Measurements from ENCODE around the gene ME3. TPM values are rescaled to one million over a fixed set of nuclear protein-coding genes. Genes with fewer than 3 reads are reported as not detected.

The ME3 gene
- total and polyA plus RNA-seq, 2 donors (not counting 1 experiment from before 2014, with no cell fraction given), result 1.3 TPM; not detected in 1

- intact Hi-C loops (cut with micrococcal nuclease), result no loop called here
- no peak overlapping the region for H2AFZ ChIP-seq (ENCODE audit: insufficient read depth, low read depth, low read length, poor library complexity, severe bottlenecking)
Observed at GRCh38 chr11:86670911-86671310, 1.5 kb downstream of the ME3 start.

GRCh38 chr11:86670181-86670580 lies 2.2 kb downstream of the ME3 start:
- WGBS (ENCODE audit: insufficient coverage), result 63% methylated on average over 2 of the region's 5 CpGs
- H3K9me3 ChIP-seq (ENCODE audit: control extremely low read depth in 1 of 3, control insufficient read depth in 2 of 3, insufficient read depth in 1 of 3, low read length in 2 of 3), result no peaks in the 10 kb centered on the region
- no peak overlapping the region for H3K4me2 ChIP-seq (replicated peaks; ENCODE audit: low read depth, low read length, poor library complexity, severe bottlenecking)
- Mint-ChIP-seq H3K9me3 (ENCODE audit: insufficient read depth) (no peaks in the 10 kb centered on the region), H3K27ac (no peak overlapping the region), H3K4me3 (no peak overlapping the region), H3K27me3 (peaks cover 54% of the 10 kb centered on the region), H3K4me1 (peaks cover 11% of the 10 kb centered on the region)
- H3K79me2 ChIP-seq (ENCODE audit: control insufficient read depth, insufficient read depth, low read length), result no peaks in the 10 kb centered on the region
- no peaks in the 10 kb centered on the region for H3K36me3 ChIP-seq (replicated peaks in 1 of 2; ENCODE audit: control extremely low read depth in 1 of 2, control insufficient read depth in 1 of 2, extremely low read depth in 1 of 2, insufficient read depth in 2 of 2, low read length in 1 of 2)
- H3K27ac ChIP-seq (ENCODE audit: low read length in 2 of 2), result no peak overlapping the region
- ChIA-PET CTCF (no interaction called here), POLR2A (no interaction called here)
- no peak for ATAC-seq (ENCODE audit: low read depth)
- no peak overlapping the region for H3K4me3 ChIP-seq (ENCODE audit: control extremely low read depth in 1 of 5, extremely low read depth in 1 of 5, insufficient read depth in 1 of 5, low read depth in 2 of 5, low read length in 4 of 5)
- H3K27me3 ChIP-seq (replicated peaks in 1 of 4; ENCODE audit: control extremely low read depth in 1 of 4, control insufficient read depth in 3 of 4, insufficient read depth in 4 of 4, low read length in 3 of 4), result peaks cover 0 to 21% (median 10%) of the 10 kb centered on the region in 4 experiments
- no peak for DNase-seq
- no peak overlapping the region for H3K9ac ChIP-seq (ENCODE audit: low read length)
- H2AFZ ChIP-seq (ENCODE audit: insufficient read depth, low read depth, low read length, poor library complexity, severe bottlenecking), result no peak overlapping the region
- peaks cover 6 to 9% of the 10 kb centered on the region in 2 donors for H3K4me1 ChIP-seq (ENCODE audit: control insufficient read depth in 2 of 2, insufficient read depth in 2 of 2, low read length in 2 of 2)
- intact Hi-C loops (cut with micrococcal nuclease), result no loop called here
- TF ChIP-seq CTCF (IDR thresholded peaks at IDR 0.05), result no peak
- no peaks in the 10 kb centered on the region for H4K20me1 ChIP-seq (ENCODE audit: control insufficient read depth, insufficient read depth, low read length, poor library complexity, severe bottlenecking)

More at GRCh38 chr11:86670911-86671310, 1.5 kb downstream of the ME3 start:
- TF ChIP-seq CTCF (IDR thresholded peaks at IDR 0.05), result no peak
- no peak for ATAC-seq (ENCODE audit: low read depth)
- Histone ChIP-seq H3K79me2 (ENCODE audit: control insufficient read depth, insufficient read depth, low read length) (no peaks in the 10 kb centered on the region), H4K20me1 (ENCODE audit: control insufficient read depth, insufficient read depth, low read length, poor library complexity, severe bottlenecking) (no peaks in the 10 kb centered on the region), H3K4me1 (ENCODE audit: control insufficient read depth in 2 of 2, insufficient read depth in 2 of 2, low read length in 2 of 2) (peaks cover 6 to 9% of the 10 kb centered on the region in 2 donors), H3K4me3 (ENCODE audit: control extremely low read depth in 1 of 5, extremely low read depth in 1 of 5, insufficient read depth in 1 of 5, low read depth in 2 of 5, low read length in 4 of 5) (no peak overlapping the region), H3K9ac (ENCODE audit: low read length) (no peak overlapping the region), H3K36me3 (replicated peaks in 1 of 2; ENCODE audit: control extremely low read depth in 1 of 2, control insufficient read depth in 1 of 2, extremely low read depth in 1 of 2, insufficient read depth in 2 of 2, low read length in 1 of 2) (no peaks in the 10 kb centered on the region), H3K4me2 (replicated peaks; ENCODE audit: low read depth, low read length, poor library complexity, severe bottlenecking) (peak overlapping the region; percentile 76), H3K9me3 (ENCODE audit: control extremely low read depth in 1 of 3, control insufficient read depth in 2 of 3, insufficient read depth in 1 of 3, low read length in 2 of 3) (no peaks in the 10 kb centered on the region), H3K27ac (ENCODE audit: low read length in 2 of 2) (no peak overlapping the region), H3K27me3 (replicated peaks in 1 of 4; ENCODE audit: control extremely low read depth in 1 of 4, control insufficient read depth in 3 of 4, insufficient read depth in 4 of 4, low read length in 3 of 4) (peaks cover 0 to 21% (median 10%) of the 10 kb centered on the region in 4 experiments)
- CTCF ChIA-PET, result no interaction called here
- DNase-seq, result no peak
- POLR2A ChIA-PET, result no interaction called here
- Mint-ChIP-seq H3K9me3 (ENCODE audit: insufficient read depth) (no peaks in the 10 kb centered on the region), H3K4me3 (peak overlapping the region; percentile 57), H3K4me1 (peaks cover 11% of the 10 kb centered on the region), H3K27ac (no peak overlapping the region), H3K27me3 (peaks cover 49% of the 10 kb centered on the region)
- 51% methylated on average over 2 of the region's 3 CpGs for WGBS (ENCODE audit: insufficient coverage)
